CD14-positive monocyte (primary cell): Measurements from ENCODE around the gene PDE4D. TPM values are rescaled to one million over a fixed set of nuclear protein-coding genes. Genes with fewer than 3 reads are reported as not detected.

Experiments used
- DNase-seq, 3 donors: peaks; one replicate each; pipeline ENCODE4 v3.0.0-alpha.2; 2011 to 2022
- H2AFZ ChIP-seq: 2 replicates; pipeline ENCODE4 v1.6.0; 2012; ENCODE audit warnings: mild to moderate bottlenecking, low read depth, low read length, inconsistent platforms; ENCODE audit not compliant: insufficient read depth, poor library complexity, severe bottlenecking
- H3K27ac ChIP-seq, 2 donors: 1 replicate in 1 of 2; 2 replicates in 1 of 2; pipeline ENCODE4 v1.5.1; 2012 to 2013; ENCODE audit warnings: low read length in 2 of 2, control low read depth in 1 of 2, inconsistent platforms in 1 of 2, low read depth in 1 of 2, mild to moderate bottlenecking in 1 of 2
- H3K27me3 ChIP-seq, 2 donors: one replicate each; pipeline versions ENCODE4 v1.6.0 to v1.6.1; 2011 to 2013; ENCODE audit warnings: low read length in 2 of 2; ENCODE audit not compliant: control insufficient read depth in 2 of 2, insufficient read depth in 2 of 2
- H3K36me3 ChIP-seq, 2 donors: replicated peaks in 1 of 2; 1 replicate in 1 of 2; 2 replicates in 1 of 2; pipeline versions ENCODE4 v1.5.1 to v1.6.1; 2012 to 2013; ENCODE audit warnings: low read length in 2 of 2, control low read depth in 1 of 2, inconsistent platforms in 1 of 2, mild to moderate bottlenecking in 1 of 2; ENCODE audit not compliant: insufficient read depth in 2 of 2, control insufficient read depth in 1 of 2
- H3K4me1 ChIP-seq, 2 donors: 1 replicate in 1 of 2; 2 replicates in 1 of 2; pipeline versions ENCODE4 v1.5.1 to v1.6.1; 2012 to 2013; ENCODE audit warnings: low read length in 2 of 2, control low read depth in 1 of 2, inconsistent platforms in 1 of 2, mild to moderate bottlenecking in 1 of 2, moderate library complexity in 1 of 2; ENCODE audit not compliant: insufficient read depth in 2 of 2, control insufficient read depth in 1 of 2
- H3K4me2 ChIP-seq: replicated peaks from 2 replicates; pipeline ENCODE3; 2012; ENCODE audit warnings: low read length, moderate library complexity, mild to moderate bottlenecking; ENCODE audit not compliant: poor library complexity, severe bottlenecking; ENCODE audit errors: extremely low read depth
- H3K4me3 ChIP-seq, 3 experiments: fragments of 200-600 bp in 1 of 3; sonication (generic) in 1 of 3; replicated peaks in 1 of 3; 1 replicate in 2 of 3; 2 replicates in 1 of 3; pipeline ENCODE4 v1.5.1; 2011 to 2013; ENCODE audit warnings: low read length in 3 of 3, mild to moderate bottlenecking in 3 of 3, control low read depth in 2 of 3, low read depth in 2 of 3, inconsistent platforms in 1 of 3, moderate library complexity in 1 of 3
- H3K79me2 ChIP-seq: 2 replicates; pipeline ENCODE4 v1.6.0; 2012; ENCODE audit warnings: mild to moderate bottlenecking, control low read depth, inconsistent platforms, low read length, moderate library complexity; ENCODE audit not compliant: insufficient read depth
- H3K9ac ChIP-seq: 2 replicates; pipeline ENCODE4 v1.6.0; 2017; ENCODE audit warnings: low read length, mild to moderate bottlenecking; ENCODE audit not compliant: insufficient read depth, poor library complexity, severe bottlenecking
- H3K9me3 ChIP-seq, 2 donors: replicated peaks in 1 of 2; 1 replicate in 1 of 2; 2 replicates in 1 of 2; pipeline versions ENCODE4 v1.5.1 to v1.6.1; 2012 to 2013; ENCODE audit warnings: low read length in 2 of 2, control low read depth in 1 of 2; ENCODE audit not compliant: control insufficient read depth in 1 of 2, insufficient read depth in 1 of 2
- H4K20me1 ChIP-seq: 2 replicates; pipeline ENCODE4 v1.6.0; 2012; ENCODE audit warnings: mild to moderate bottlenecking, low read length, control low read depth, moderate library complexity; ENCODE audit not compliant: insufficient read depth
- H3K27ac Mint-ChIP-seq, 7 donors: one replicate each; pipeline ENCODE4 v1.8.0; 2020; ENCODE audit warnings: mild to moderate bottlenecking in 7 of 7, mixed read lengths in 7 of 7, moderate library complexity in 6 of 7, inconsistent platforms in 2 of 7
- H3K27me3 Mint-ChIP-seq, 3 donors: one replicate each; pipeline ENCODE4 v1.8.0; 2021 to 2022; ENCODE audit warnings: low read depth in 3 of 3, mild to moderate bottlenecking in 3 of 3, mixed read lengths in 3 of 3, moderate library complexity in 3 of 3, inconsistent platforms in 1 of 3
- H3K36me3 Mint-ChIP-seq, 2 donors: one replicate each; pipeline ENCODE4 v1.8.0; 2020; ENCODE audit warnings: mixed read lengths in 2 of 2, inconsistent platforms in 1 of 2, mild to moderate bottlenecking in 1 of 2
- H3K4me1 Mint-ChIP-seq: one replicate; pipeline ENCODE4 v1.8.0; 2020; ENCODE audit warnings: mild to moderate bottlenecking, mixed read lengths
- H3K4me3 Mint-ChIP-seq, 2 donors: one replicate each; pipeline ENCODE4 v1.8.0; 2020; ENCODE audit warnings: mild to moderate bottlenecking in 2 of 2, mixed read lengths in 2 of 2, moderate library complexity in 1 of 2
- H3K9me3 Mint-ChIP-seq, 7 donors: one replicate each; pipeline ENCODE4 v1.8.0; 2020 to 2022; ENCODE audit warnings: mixed read lengths in 7 of 7, mild to moderate bottlenecking in 6 of 7, moderate library complexity in 6 of 7, inconsistent platforms in 2 of 7
- WGBS: methylation state at CpG from one replicate; pipeline ENCODE4 v1.1.5; 2013; ENCODE audit warnings: missing lambda C conversion rate; ENCODE audit not compliant: insufficient coverage; 5-methylcytosine and 5-hydroxymethylcytosine counted together
- intact Hi-C, 2 donors: fragments of 100-400 bp; cut with micrococcal nuclease; formaldehyde crosslinking; loops; one replicate each; pipeline versions ENCODE4 v1.15.0 to v1.15.1; 2023
- polyA plus RNA-seq, 3 donors: library from polyadenylated mRNA; depleted of rRNA in 1 of 3; unstranded in 2 of 3; stranded (reverse) in 1 of 3; fragments of 300-500 nt in 2 of 3; fragments of >200 nt in 1 of 3; fragmentation: Illumina TruSeq in 2 of 3; gene quantifications; 1 replicate in 2 of 3; 2 replicates in 1 of 3; pipeline ENCODE4 v1.2.3, GENCODE V29; 2012 to 2021
- TF ChIP-seq, protein P1 (sequence below): fragments of 200-600 bp; IDR thresholded peaks from one replicate; pipeline ENCODE4 v1.8.0; 2022; ENCODE audit warnings: antibody characterized with exemption, mild to moderate bottlenecking

PDE4D gene
- polyA plus RNA-seq, 3 donors = 1.9 to 3.4 (median 2.8) TPM

DNA sequence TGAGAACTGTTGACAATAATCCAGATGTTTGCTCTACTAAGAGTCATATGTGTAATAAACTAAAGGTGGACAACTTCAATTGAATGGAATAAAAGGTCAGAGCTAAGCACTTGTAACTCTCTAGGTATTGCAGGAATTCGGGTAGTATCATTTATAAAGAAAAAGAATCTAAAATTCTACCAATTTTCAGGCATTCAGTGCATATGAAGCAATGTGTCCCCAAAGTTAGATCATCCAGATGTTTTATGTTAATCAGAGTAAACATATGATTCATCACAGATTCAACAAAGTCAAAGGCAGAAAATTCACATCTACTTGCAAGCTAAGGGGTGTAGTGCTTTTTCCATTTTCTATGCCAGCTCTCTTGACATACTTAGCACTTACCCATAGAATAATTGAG, 477.1 kb downstream of the PDE4D start:
- H3K9me3 ChIP-seq = no peaks in the 10 kb centered on the region
- H4K20me1 ChIP-seq = no peaks in the 10 kb centered on the region
- peaks cover 0 to 3% (median 2%) of the 10 kb centered on the region in 7 donors for H3K9me3 Mint-ChIP-seq
- peaks cover 0 to 6% of the 10 kb centered on the region in 2 donors for H3K36me3 Mint-ChIP-seq
- H2AFZ ChIP-seq = no peak overlapping the region
- intact Hi-C loops = no loop called here
- H3K9ac ChIP-seq = no peak overlapping the region
- TF ChIP-seq, protein P1, sequence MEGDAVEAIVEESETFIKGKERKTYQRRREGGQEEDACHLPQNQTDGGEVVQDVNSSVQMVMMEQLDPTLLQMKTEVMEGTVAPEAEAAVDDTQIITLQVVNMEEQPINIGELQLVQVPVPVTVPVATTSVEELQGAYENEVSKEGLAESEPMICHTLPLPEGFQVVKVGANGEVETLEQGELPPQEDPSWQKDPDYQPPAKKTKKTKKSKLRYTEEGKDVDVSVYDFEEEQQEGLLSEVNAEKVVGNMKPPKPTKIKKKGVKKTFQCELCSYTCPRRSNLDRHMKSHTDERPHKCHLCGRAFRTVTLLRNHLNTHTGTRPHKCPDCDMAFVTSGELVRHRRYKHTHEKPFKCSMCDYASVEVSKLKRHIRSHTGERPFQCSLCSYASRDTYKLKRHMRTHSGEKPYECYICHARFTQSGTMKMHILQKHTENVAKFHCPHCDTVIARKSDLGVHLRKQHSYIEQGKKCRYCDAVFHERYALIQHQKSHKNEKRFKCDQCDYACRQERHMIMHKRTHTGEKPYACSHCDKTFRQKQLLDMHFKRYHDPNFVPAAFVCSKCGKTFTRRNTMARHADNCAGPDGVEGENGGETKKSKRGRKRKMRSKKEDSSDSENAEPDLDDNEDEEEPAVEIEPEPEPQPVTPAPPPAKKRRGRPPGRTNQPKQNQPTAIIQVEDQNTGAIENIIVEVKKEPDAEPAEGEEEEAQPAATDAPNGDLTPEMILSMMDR = no peak
- H3K27me3 Mint-ChIP-seq = peaks cover 0 to 1% (median 0%) of the 10 kb centered on the region in 3 donors
- no peak overlapping the region for H3K4me3 Mint-ChIP-seq
- no peaks in the 10 kb centered on the region for H3K4me1 Mint-ChIP-seq
- H3K4me2 ChIP-seq = no peak overlapping the region
- H3K27ac ChIP-seq = no peak overlapping the region
- H3K4me1 ChIP-seq = no peaks in the 10 kb centered on the region
- H3K27ac Mint-ChIP-seq = no peak overlapping the region
- no peaks in the 10 kb centered on the region for H3K36me3 ChIP-seq
- no CpG with 5 or more reads among the region's 1 CpG for WGBS
- no peak overlapping the region for H3K4me3 ChIP-seq
- no peak for DNase-seq
- no peaks in the 10 kb centered on the region for H3K27me3 ChIP-seq
- no peaks in the 10 kb centered on the region for H3K79me2 ChIP-seq

DNA sequence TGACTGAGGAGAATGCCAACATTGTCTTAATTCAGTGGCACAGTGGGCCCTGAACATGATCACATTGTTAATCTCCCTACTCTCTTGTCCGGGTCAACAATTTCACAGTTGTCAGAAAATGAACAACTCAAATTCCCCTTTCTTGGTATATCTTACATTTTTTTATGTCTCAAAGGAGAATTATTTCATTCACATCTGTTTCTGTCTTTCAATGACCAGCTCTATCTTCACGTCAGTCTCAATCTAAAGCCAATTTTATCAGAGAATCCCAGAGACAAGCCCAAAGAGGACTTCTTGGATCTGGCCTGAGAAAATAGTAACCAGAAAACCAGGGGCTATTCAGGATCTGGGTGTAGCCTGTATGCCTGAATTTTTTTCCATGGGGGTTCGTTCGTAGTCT, 477.5 kb downstream of the PDE4D start:
- intact Hi-C loops = no loop called here
- H3K9me3 ChIP-seq = no peaks in the 10 kb centered on the region
- Mint-ChIP-seq H3K27me3 (peaks cover 0 to 1% (median 0%) of the 10 kb centered on the region in 3 donors), H3K27ac (no peak overlapping the region), H3K4me3 (no peak overlapping the region), H3K36me3 (peaks cover 0 to 6% of the 10 kb centered on the region in 2 donors), H3K9me3 (peaks cover 0 to 3% (median 1%) of the 10 kb centered on the region in 7 donors), H3K4me1 (no peaks in the 10 kb centered on the region)
- no peak overlapping the region for H3K9ac ChIP-seq
- no peak for DNase-seq
- H4K20me1 ChIP-seq = no peaks in the 10 kb centered on the region
- H3K4me2 ChIP-seq = no peak overlapping the region
- H3K79me2 ChIP-seq = no peaks in the 10 kb centered on the region
- H3K36me3 ChIP-seq = no peaks in the 10 kb centered on the region
- no peak overlapping the region for H3K27ac ChIP-seq
- no peaks in the 10 kb centered on the region for H3K27me3 ChIP-seq
- no peak overlapping the region for H3K4me3 ChIP-seq
- H2AFZ ChIP-seq = no peak overlapping the region
- no peaks in the 10 kb centered on the region for H3K4me1 ChIP-seq
- 100% methylated on average over 1 of the region's 4 CpGs for WGBS
- TF ChIP-seq, protein P1 = no peak
